NT2/D1 (cell line): ENCODE data around the gene CYP26B1.

Experiments
- DNase-seq: peaks from one replicate; pipeline ENCODE4 v3.0.0-alpha.2; 2011; ENCODE audit warnings: low read depth, low spot score
- H3K27me3 ChIP-seq: 2 replicates; pipeline ENCODE4 v1.6.0; 2011; ENCODE audit warnings: mild to moderate bottlenecking; ENCODE audit not compliant: insufficient read length, insufficient read depth
- H3K36me3 ChIP-seq: 2 replicates; pipeline ENCODE4 v1.6.1; 2011; ENCODE audit warnings: mild to moderate bottlenecking, low read length, mixed read lengths; ENCODE audit not compliant: insufficient read depth, insufficient read length
- H3K4me1 ChIP-seq: 2 replicates; pipeline ENCODE4 v1.5.1; 2011; ENCODE audit not compliant: insufficient read depth, insufficient read length
- H3K4me3 ChIP-seq: 2 replicates; pipeline ENCODE4 v1.5.1; 2011; ENCODE audit warnings: low read depth; ENCODE audit not compliant: insufficient read length
- H3K9ac ChIP-seq: 2 replicates; pipeline ENCODE4 v1.6.0; 2011; ENCODE audit warnings: low read depth; ENCODE audit not compliant: insufficient read length
- H3K9me3 ChIP-seq: 2 replicates; pipeline ENCODE4 v1.5.1; 2011; ENCODE audit warnings: mild to moderate bottlenecking, low read length; ENCODE audit not compliant: insufficient read depth
- SUZ12 ChIP-seq: IDR thresholded peaks from 2 replicates; pipeline ENCODE4 v1.6.1; 2011; ENCODE audit not compliant: insufficient read length, insufficient read depth; ENCODE audit errors: extremely low read depth
- YY1 ChIP-seq: IDR thresholded peaks from 2 replicates; pipeline ENCODE4 v1.6.1; 2011; ENCODE audit not compliant: insufficient read length, insufficient read depth
- ZNF274 ChIP-seq: IDR thresholded peaks from 2 replicates; pipeline ENCODE4 v1.6.1; 2011; ENCODE audit warnings: mild to moderate bottlenecking, low read depth, low read length

The CYP26B1 gene

GRCh38 chr2:72180351-72180750 lies 32.7 kb upstream of the CYP26B1 start:
- no peaks in the 10 kb centered on the region for H3K4me1 ChIP-seq
- peaks cover 21% of the 10 kb centered on the region for H3K9me3 ChIP-seq
- DNase-seq: no peak
- H3K4me3 ChIP-seq: no peak overlapping the region
- H3K27me3 ChIP-seq: no peaks in the 10 kb centered on the region
- TF ChIP-seq SUZ12 (no peak), ZNF274 (no peak), YY1 (no peak)
- no peak overlapping the region for H3K9ac ChIP-seq
- H3K36me3 ChIP-seq: peaks cover 4% of the 10 kb centered on the region

GRCh38 chr2:72178551-72178950 lies 30.9 kb upstream of the CYP26B1 start:
- DNase-seq: no peak
- H3K36me3 ChIP-seq: peaks cover 4% of the 10 kb centered on the region
- no peak overlapping the region for H3K9ac ChIP-seq
- H3K27me3 ChIP-seq: no peaks in the 10 kb centered on the region
- no peak overlapping the region for H3K4me3 ChIP-seq
- no peaks in the 10 kb centered on the region for H3K4me1 ChIP-seq
- peaks cover 14% of the 10 kb centered on the region for H3K9me3 ChIP-seq
- no peak for TF ChIP-seq SUZ12
- TF ChIP-seq ZNF274: no peak
- no peak for TF ChIP-seq YY1

DNA sequence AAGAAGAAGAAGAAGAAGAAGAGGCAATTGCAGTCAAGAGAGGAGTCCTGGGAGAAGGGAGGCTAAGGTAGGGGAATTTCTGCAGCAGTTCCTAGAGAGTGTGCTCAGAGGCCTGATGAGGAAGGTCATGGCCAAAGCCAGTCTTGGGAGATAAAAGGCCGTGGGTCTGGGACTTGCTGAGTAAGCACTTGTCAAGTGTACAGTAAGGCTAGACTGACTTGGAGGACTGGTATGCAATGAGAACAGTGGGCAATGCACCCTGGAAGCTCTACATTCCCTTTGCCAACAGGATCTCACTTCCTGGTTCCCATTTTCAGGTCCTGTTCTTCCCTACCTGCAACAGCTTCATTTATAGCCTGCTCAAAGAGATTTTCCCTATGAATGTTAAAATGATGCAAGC lies 28.6 kb upstream of the CYP26B1 start:
- peaks cover 4% of the 10 kb centered on the region for H3K36me3 ChIP-seq
- no peak overlapping the region for H3K9ac ChIP-seq
- no peak overlapping the region for H3K4me3 ChIP-seq
- H3K4me1 ChIP-seq: no peaks in the 10 kb centered on the region
- peaks cover 14% of the 10 kb centered on the region for H3K9me3 ChIP-seq
- TF ChIP-seq ZNF274 (no peak), YY1 (no peak), SUZ12 (no peak)
- no peak for DNase-seq
- H3K27me3 ChIP-seq: no peaks in the 10 kb centered on the region

- Histone ChIP-seq H3K27me3 (no peaks in the 10 kb centered on the region), H3K4me1 (no peaks in the 10 kb centered on the region), H3K36me3 (peaks cover 4% of the 10 kb centered on the region), H3K4me3 (no peak overlapping the region), H3K9ac (no peak overlapping the region), H3K9me3 (peaks cover 13% of the 10 kb centered on the region)
- DNase-seq: no peak
- TF ChIP-seq SUZ12 (no peak), YY1 (no peak), ZNF274 (no peak)
Measured at GRCh38 chr2:72175636-72176035, 28.0 kb upstream of the CYP26B1 start.

DNA sequence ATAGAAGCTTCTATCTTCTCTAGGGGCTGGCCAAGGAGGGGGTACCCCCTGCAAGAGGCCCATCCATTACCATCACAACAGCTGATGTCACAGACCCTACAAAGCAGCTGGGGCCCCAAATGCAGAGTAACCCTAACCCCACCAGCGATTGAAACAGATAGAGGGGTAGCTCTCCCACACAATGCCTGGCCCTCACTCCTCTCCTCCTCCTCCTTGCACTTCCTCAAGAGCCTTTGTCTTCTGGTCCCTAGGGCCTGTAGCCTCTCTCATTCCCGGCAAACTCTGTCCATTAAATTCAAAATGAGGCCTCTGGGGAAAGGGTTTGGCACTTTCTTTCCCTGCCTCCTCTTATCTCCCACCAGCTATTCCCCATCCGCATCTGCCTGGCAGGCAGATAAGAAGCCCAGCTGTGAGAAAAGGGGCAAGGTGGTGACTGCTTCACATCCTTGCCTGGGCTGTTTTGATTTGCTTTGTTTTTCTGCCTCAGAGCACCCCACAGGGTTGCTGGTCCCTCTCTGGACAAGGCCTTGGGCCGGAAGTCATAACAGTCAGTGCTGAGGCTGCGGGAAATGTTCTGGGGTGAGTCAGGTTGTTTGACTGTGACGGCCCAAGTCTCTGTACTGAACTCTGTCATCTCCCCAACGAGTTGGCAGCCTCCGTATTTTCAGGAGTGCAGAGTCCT lies 26.1 kb upstream of the CYP26B1 start:
- Histone ChIP-seq H3K9ac (no peak overlapping the region), H3K27me3 (no peaks in the 10 kb centered on the region), H3K4me1 (no peaks in the 10 kb centered on the region), H3K36me3 (peaks cover 2% of the 10 kb centered on the region), H3K9me3 (no peaks in the 10 kb centered on the region), H3K4me3 (no peak overlapping the region)
- TF ChIP-seq YY1 (no peak), ZNF274 (no peak), SUZ12 (no peak)
- DNase-seq: no peak

- Histone ChIP-seq H3K27me3 (no peaks in the 10 kb centered on the region), H3K36me3 (no peaks in the 10 kb centered on the region), H3K4me3 (no peak overlapping the region), H3K9me3 (no peaks in the 10 kb centered on the region), H3K4me1 (no peaks in the 10 kb centered on the region), H3K9ac (no peak overlapping the region)
- no peak for DNase-seq
- no peak for TF ChIP-seq SUZ12
Measured at GRCh38 chr2:72172478-72172877, 24.8 kb upstream of the CYP26B1 start.

DNA sequence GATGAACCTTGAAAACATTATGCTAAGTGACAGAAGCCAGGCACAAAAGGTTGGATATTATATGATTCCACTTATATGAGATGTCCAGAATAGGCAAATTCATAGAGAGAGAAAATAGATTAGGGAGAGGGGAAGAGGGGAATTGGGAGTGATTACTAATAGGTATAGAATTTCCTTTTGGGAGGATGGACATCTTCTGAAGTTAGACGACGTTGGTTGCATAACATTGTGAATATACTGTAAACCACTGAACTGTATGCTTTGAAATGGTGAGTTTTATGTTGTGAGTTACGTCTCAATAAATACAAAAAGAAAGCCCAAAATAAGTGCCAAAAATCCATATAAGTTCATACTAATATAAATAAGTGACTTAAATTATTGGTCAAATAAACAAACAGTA lies 18.6 kb upstream of the CYP26B1 start:
- no peaks in the 10 kb centered on the region for H3K9me3 ChIP-seq
- DNase-seq: no peak
- no peak overlapping the region for H3K9ac ChIP-seq
- TF ChIP-seq ZNF274: no peak
- TF ChIP-seq YY1: no peak
- TF ChIP-seq SUZ12: no peak
- H3K4me3 ChIP-seq: no peak overlapping the region
- H3K27me3 ChIP-seq: no peaks in the 10 kb centered on the region
- no peaks in the 10 kb centered on the region for H3K36me3 ChIP-seq
- no peaks in the 10 kb centered on the region for H3K4me1 ChIP-seq
